Cardiac fibroblast (primary cell): ENCODE measurements around the gene LMO7.

Experiments used
- DNase-seq, 2 donors: peaks; one replicate each; pipeline versions ENCODE4 v3.0.0 to v3.0.0-alpha.2; 2010; ENCODE audit warnings: low read depth in 2 of 2
- H3K4me3 ChIP-seq, 2 donors: replicated peaks in 1 of 2; 1 replicate in 1 of 2; 2 replicates in 1 of 2; pipeline ENCODE4 v1.5.1; 2011; ENCODE audit warnings: low read depth in 2 of 2, low read length in 2 of 2, mild to moderate bottlenecking in 2 of 2, moderate library complexity in 1 of 2
- TF ChIP-seq, protein P1 (sequence below): IDR thresholded peaks from one replicate; pipeline ENCODE4 v1.5.1; 2011; ENCODE audit warnings: low read depth, mild to moderate bottlenecking, low read length, inconsistent platforms

The LMO7 gene

DNA sequence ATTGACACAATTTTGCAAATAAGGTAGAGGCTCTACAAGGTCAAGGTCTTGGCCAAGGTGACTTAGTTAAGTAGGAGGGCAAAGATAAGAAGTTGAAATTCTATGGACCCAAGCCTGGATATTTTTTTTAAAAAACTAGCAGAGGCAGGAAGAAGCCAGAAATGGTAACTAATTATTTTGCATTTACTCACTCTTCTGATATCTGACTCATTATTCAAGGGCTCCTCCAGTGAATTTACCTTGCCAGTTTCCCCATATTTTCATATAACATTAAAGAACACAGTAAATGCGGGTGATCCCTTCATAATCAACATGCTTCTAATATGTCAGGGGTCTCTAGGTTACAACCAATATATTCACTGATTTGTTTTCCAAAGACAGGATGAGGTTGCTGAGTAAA is 246.1 kb downstream of the LMO7 start:
- DNase-seq: no peak
- TF ChIP-seq, protein P1, sequence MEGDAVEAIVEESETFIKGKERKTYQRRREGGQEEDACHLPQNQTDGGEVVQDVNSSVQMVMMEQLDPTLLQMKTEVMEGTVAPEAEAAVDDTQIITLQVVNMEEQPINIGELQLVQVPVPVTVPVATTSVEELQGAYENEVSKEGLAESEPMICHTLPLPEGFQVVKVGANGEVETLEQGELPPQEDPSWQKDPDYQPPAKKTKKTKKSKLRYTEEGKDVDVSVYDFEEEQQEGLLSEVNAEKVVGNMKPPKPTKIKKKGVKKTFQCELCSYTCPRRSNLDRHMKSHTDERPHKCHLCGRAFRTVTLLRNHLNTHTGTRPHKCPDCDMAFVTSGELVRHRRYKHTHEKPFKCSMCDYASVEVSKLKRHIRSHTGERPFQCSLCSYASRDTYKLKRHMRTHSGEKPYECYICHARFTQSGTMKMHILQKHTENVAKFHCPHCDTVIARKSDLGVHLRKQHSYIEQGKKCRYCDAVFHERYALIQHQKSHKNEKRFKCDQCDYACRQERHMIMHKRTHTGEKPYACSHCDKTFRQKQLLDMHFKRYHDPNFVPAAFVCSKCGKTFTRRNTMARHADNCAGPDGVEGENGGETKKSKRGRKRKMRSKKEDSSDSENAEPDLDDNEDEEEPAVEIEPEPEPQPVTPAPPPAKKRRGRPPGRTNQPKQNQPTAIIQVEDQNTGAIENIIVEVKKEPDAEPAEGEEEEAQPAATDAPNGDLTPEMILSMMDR: no peak
- H3K4me3 ChIP-seq: no peak overlapping the region

DNA sequence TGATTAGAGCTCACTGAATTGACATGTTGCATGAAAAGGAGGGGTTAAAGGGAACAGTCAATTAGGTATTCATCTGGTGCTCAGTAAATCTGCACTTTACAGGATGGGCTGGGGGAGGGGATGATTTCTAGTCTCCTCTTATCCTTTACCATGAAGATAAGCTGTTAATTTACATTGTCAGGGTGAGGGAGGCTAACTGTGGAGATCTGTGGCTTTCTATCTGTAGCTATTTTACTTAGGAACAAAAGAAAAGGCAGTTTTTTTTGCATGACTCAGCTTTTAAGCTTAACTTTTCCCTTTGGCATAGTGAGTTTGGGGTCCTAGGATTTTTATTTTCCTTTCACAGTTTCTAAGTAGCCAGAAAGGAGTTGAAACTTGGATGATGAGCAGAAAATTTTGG is 253.3 kb downstream of the LMO7 start:
- TF ChIP-seq, protein P1: no peak
- no peak for DNase-seq
- no peak overlapping the region for H3K4me3 ChIP-seq

DNA sequence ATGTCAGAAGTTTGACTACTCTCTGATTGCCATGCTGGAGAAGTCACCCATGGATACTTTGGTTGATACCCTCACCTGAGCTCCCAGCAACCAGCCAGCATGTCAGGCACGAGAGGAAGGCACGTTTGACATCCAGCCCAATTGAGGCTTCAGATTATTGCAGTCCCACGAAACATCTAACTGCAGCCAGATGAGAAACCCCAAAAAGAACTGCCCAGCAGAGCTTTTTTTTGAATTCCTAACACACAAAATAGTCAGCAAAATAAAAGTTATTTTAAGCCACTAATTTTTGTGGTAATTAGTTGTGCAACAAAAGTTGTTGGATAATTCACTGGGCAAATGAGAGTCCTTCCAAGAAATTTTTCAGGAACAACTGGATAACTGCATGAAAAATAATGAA is 259.0 kb downstream of the LMO7 start:
- no peak for DNase-seq
- TF ChIP-seq, protein P1: no peak
- no peak overlapping the region for H3K4me3 ChIP-seq

DNA sequence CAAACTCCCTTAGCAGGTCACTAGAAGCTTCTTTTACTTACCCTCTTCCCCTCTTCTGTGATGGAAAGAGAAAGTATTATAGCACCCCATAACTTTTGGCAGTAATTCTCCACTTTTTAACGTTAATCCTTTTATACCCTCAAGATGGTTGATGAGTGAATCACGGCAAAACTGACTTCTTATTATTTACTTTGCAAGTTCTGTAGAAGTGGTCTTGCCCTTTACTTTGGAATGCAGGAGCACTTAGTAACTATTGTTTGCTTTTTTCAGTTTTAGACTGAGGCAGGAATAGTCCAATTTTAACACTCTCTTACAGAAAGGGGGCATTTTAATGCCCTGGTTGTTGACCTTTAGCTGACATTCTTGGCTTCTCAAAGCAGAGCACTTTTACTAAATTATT is 260.1 kb downstream of the LMO7 start:
- no peak for DNase-seq
- TF ChIP-seq, protein P1: no peak

DNA sequence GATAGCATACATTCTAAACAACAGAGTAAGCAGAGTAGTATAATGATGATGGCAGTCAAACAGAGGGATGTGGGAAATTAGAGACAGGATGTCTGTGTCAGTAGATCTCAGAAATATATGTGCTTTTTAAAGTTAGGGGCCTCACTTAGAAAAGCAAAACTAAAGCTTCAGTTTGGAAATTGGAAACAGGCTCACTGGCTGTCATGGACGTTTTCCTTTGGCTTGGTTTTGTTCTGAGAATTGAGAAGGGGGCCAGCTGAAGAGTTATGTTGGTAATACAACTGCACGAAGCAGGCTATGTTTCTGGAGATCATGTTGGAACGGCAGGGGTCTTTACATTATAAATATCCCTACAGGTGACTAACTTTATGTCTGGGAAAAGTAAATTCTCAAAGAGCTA is 261.3 kb downstream of the LMO7 start:
- TF ChIP-seq, protein P1: no peak
- DNase-seq: no peak
- no peak overlapping the region for H3K4me3 ChIP-seq

More for the DNA sequence above, 260.1 kb downstream of the LMO7 start:
- no peak overlapping the region for H3K4me3 ChIP-seq

DNA sequence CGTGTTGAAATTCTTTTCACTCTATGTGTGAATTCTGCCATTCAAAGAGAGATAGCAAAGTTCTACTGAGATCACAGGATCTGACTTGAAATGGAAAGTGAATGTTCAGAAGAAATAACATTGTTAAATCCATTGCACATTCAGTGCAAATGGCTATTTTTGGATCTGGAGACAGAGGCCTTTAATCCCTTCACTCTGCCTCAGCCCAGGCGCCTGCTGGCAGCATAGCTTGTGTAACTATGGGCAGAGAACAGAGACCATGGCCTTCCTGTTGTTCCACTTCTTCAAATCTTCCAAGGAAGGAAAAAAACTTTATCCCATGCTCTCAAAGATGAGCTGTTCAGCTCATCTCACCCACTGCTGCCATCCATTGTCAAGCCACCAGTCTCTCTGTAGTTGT is 265.4 kb downstream of the LMO7 start:
- TF ChIP-seq, protein P1: no peak
- no peak for DNase-seq
- no peak overlapping the region for H3K4me3 ChIP-seq

DNA sequence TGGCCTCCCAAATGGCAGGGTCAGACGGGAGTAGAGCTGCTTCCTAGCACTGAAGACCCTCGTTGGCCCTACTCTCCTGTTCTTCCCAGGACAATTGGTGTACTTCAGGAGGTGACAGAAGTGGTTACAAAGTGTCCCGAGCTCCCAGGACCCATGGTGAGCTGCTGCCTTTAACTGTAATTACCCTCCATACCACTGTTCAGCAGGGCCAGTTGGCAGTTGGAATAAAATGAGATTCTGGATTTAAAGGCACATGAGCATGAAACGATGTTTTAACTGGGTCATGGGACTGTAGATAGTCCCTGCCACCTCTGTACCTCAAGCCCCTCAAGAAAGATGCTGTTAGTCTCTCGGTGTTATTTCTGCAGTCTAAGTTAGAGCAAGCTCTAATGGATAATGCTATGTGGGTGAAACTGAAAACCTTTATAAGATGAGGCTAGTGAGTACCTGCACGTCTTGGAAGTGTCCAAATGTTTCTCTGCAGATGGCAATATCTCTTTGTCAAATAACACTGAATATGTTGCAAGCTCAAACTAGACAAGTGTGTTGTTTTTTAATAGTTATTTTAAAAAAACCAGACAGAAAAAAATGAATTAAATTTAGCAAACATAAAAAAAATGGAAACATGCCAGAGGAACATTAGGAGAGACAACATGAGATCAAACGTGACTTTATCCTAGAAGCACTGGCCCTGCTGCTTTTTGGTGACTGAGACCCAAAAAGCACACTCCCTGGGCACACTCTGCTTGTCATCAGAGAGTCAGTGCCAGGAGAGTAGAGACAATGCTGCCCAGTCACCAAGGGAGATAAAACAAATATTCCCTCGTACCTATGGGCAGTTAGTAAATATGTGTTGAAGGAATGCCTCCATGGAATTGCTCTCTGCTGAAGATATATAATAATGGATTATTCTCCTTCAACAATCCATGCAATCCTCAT is 266.3 kb downstream of the LMO7 start:
- TF ChIP-seq, protein P1: no peak
- DNase-seq: no peak
- H3K4me3 ChIP-seq: no peak overlapping the region
